ENCODE results near the gene GATAD2B.
"Not testable (repeated sequence)": the region's sequence is repeated elsewhere in the genome, so short reads cannot be mapped to it uniquely, and the experiment has no call there.

The GATAD2B gene

GRCh38 chr1:153778051-153778823 lies 144.5 kb downstream of the GATAD2B start:
- DNase-seq (ENCODE audit: low spot score), result no peak

- no peak for DNase-seq (ENCODE audit: low spot score)
Measured at GRCh38 chr1:153777648-153778047, 145.1 kb downstream of the GATAD2B start.

DNA sequence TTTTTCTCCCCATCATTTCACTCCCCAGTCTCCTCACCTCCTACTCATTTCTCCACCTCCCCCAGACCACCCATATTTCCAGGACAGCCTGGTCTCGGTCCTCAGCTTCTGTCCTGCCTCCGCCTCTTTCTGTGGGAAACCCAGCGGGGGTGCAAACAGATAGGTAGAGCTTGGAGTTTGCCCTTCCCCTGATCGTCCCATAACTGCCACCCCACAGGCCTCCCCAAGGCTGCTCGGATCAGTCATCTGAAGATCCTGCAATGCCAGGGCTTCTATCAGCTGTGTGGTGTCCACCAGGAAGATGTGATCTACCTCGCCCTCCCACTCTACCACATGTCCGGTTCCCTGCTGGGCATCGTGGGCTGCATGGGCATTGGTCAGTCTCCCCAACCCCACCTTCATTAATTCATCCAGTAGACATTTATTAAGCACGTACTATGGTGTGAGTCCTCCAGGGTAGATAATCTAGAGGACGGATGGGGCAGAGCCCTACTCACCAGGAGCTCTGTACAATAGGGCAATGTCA lies 145.9 kb downstream of the GATAD2B start:
- DNase-seq (ENCODE audit: low spot score), result no peak

DNA sequence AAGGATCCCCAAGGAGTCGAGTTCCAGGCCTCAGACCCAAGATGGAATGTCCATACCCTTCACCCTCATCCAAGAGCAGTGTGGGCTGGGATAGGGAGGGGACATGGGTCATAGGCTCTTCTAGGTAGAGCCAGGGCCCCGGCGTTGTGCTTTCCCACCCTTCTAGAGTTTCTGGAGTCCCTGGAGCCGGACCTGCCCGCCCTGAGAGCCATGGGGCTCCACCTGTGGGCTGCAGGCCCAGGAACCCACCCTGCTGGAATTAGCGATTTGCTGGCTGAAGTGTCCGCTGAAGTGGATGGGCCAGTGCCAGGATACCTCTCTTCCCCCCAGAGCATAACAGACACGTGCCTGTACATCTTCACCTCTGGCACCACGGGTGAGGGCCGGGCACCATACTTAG lies 146.4 kb downstream of the GATAD2B start:
- DNase-seq (ENCODE audit: low spot score), result no peak

GRCh38 chr1:153775458-153776327 lies 147.1 kb downstream of the GATAD2B start:
- DNase-seq (ENCODE audit: low spot score), result peak; percentile 40

DNA sequence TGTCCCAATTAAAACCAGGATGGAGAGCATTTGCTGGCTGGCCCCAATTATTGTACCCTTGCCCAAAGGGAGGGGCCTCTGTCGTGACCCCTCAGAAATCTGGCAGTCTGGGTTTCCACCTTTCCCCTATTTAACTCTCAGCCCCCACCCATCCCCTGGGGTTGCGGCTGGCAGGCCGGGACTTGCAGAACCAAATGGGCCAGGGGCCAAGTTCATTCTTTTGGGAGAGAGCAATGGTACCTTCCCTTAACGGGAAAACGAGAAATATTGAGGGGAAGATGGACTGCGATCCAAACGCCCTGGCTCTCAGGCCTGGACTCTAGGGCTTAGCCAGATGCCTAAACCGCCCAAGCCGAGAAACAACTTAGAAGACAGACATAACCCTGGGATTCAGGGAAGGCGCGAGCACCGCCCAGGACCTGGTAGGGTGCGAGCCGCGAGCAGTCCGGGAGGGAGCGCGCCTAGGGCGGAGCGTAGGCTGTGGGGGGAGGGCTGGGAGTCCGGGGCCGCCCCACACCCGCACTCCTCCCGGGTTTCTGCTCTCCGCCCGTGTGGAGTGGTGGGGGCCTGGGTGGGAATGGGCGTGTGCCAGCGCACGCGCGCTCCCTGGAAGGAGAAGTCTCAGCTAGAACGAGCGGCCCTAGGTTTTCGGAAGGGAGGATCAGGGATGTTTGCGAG lies 147.9 kb downstream of the GATAD2B start, which contains the start of gene SLC27A3:
Gene SLC27A3 (plus strand): TSS at position 628 of the 678 bp plus-strand sequence. CDS start 91 bp downstream, outside the sequence.
- peak; percentile 85 for DNase-seq (ENCODE audit: low spot score)

- no peak for DNase-seq (ENCODE audit: low spot score)
Measured at GRCh38 chr1:153774026-153774595, 148.7 kb downstream of the GATAD2B start.

DNA sequence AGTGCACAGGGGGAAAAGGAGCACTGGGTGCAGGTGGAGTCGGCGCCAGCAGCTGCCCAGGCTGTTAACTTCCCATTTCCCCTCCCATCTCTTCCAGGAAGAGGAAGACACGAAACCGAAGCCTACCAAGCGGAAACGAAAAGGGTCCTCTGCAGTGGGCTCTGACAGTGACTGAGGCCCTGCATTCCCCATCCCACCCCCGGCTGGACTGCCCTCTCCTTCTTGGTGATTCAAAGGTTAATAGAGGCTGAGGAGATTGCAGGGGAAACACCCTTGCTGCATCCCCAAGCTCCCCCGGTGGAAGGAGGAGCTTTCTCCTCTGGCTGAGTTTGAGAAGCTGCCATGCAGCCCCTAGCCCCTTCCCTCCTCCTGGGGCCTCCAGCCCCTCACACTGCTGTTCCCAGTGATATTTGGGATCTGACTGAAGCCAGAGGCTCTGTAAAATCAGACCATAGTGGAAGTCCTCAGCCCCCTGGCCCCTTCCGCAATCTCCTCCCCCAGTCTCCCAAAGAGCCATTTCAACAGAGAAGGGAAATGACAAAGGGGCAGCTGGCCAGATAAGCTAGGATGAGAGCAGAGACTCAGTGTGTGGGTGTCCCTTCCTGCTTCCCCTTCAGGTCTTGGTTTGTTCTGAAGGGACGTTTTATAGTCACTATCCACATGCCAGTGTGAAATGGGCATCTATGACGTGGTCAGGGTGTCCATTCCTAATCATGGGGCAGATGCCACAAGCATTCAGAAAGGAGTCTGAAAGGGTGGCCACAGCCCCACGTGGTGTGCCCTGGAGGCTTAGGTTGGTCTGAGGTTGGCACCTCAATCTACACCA lies 149.5 kb downstream of the GATAD2B start:
- no peak for DNase-seq (ENCODE audit: low spot score)

DNA sequence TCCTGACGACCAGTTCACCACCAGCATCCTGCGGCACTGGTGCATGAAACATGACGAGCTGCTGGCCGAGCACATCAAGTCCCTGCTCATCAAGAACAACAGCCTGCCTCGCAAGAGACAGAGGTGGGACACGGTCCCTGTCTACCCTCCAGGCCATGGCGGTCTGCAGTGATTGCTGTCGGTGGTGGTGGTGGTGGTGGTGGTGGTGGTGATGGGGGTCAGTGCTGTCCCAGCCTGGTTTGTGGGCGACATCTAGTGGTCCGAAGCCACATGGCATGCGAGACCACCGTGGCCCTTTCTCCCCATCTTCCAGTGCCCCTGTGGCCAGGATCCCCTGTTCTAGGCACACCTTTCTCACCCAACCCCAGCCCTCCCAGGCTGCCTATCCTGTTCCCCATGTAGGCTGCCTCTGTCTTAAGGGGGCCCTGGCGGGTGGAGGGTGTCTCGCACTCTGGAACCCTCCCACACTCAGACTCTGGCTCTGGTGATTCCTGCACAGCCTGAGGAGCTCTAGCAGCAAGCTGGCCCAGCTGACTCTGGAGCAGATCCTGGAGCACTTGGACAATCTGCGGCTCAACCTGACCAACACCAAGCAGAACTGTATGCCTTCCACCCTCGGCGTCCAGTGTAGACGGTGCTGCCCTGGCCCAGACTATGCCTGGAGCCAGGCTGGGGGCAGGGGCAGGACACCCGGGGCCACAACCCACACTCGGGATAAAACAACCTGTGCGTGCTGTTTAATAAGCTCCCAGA lies 150.8 kb downstream of the GATAD2B start:
- no peak for DNase-seq (ENCODE audit: low spot score)

DNA sequence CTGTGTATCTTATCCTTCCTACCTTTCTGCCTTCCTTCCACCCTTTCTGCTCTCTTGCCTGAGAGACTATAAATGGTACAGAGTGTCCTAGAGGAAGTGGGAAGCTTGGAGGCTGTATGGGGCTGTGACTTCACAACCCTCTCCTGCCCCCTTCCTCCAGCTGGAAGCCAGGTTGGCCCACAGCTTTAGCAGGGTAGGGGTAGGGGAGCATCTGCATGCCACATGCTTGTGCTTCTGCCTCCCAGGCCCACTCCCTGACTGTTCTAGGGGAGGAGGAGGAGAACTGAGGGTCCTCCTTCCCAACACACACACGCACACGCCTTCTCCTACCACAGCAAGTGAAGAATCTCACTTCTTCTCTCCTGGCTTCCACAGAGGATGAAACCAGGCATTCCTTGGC lies 151.5 kb downstream of the GATAD2B start:
- no peak for DNase-seq (ENCODE audit: low spot score)

DNA sequence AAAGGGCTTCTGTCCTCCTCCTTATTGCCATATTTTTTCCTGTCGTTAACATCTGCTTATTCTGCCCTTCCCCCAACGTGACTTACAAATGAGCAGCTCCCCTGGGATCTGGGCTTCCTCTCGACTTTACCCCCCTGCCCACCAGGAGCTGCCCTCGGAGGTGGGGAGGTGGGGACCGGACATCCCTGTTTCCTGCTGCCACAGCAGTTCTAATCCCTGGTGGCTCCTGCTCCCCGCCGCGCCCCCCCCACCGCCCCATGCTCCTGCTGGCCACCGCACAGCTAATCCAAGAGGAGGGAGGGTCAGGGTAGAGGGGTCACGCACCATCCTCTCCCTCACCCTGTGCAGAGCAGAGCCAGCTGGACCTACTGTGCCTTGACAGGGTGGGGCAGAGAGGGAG lies 152.0 kb downstream of the GATAD2B start:
- no peak for DNase-seq (ENCODE audit: low spot score)

DNA sequence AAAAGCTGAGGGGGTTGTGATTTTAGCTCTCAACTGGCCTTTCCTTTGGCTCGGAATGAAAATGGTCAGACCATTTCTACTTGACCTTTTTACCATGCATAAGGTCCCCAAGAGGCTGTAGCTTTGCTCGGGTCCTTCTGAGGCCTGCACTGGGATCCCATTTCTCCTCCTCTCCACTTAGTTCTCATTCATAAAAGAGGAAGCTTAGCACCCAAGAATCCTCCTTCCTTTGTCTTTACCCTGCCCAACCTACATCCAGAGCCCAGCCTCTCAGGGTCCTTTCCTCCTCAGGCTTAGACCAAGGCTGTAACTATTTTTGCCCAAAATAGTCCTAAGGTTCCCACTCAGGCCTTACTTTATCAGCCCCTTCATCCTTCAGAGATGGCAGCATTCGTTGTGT lies 153.6 kb downstream of the GATAD2B start:
- no peak for DNase-seq (ENCODE audit: low spot score)

GRCh38 chr1:153768316-153769181 lies 154.2 kb downstream of the GATAD2B start:
- no peak for DNase-seq (ENCODE audit: low spot score)

GRCh38 chr1:153767519-153767918 lies 155.3 kb downstream of the GATAD2B start:
- DNase-seq (ENCODE audit: low spot score), result no peak

DNA sequence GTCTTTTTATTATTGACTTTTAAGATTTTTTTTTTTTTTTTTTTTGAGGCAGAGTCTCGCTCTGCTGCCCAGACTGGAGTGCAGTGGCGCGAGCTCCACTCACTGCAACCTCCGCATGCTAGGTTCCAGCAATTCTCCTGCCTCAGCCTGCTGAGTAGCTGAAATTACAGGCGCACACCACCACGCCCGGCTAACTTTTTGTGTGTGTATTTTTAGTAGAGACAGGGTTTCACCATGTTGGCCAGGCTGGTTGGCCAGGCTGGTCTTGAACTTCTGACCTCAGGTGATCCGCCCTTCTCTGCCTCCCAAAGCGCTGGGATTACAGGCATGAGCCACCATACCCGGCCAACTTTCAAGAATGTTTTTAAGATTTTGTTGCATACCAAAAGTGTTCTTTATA lies 156.1 kb downstream of the GATAD2B start:
- DNase-seq (ENCODE audit: low spot score), result not testable (repeated sequence)

DNA sequence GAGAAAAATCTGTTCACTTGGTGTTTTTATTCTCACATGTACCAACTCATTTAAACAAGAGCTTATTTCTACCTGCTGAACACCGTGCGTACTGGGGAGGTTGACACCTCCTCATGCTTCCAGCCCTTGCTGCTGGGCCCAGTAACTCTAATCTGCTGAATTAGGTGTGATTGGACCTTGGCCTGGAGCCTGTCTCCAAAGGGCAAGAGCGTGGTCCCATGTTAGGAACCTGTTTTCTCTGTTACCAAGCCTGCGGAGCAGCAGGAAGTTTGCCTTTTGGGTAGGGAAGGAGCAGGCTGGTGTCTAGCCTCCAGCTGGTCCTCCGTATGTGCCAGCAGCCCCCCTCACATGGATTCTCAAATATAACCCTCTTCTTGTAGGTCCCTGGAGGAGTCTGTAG lies 158.5 kb downstream of the GATAD2B start:
- no peak for DNase-seq (ENCODE audit: low spot score)

DNA sequence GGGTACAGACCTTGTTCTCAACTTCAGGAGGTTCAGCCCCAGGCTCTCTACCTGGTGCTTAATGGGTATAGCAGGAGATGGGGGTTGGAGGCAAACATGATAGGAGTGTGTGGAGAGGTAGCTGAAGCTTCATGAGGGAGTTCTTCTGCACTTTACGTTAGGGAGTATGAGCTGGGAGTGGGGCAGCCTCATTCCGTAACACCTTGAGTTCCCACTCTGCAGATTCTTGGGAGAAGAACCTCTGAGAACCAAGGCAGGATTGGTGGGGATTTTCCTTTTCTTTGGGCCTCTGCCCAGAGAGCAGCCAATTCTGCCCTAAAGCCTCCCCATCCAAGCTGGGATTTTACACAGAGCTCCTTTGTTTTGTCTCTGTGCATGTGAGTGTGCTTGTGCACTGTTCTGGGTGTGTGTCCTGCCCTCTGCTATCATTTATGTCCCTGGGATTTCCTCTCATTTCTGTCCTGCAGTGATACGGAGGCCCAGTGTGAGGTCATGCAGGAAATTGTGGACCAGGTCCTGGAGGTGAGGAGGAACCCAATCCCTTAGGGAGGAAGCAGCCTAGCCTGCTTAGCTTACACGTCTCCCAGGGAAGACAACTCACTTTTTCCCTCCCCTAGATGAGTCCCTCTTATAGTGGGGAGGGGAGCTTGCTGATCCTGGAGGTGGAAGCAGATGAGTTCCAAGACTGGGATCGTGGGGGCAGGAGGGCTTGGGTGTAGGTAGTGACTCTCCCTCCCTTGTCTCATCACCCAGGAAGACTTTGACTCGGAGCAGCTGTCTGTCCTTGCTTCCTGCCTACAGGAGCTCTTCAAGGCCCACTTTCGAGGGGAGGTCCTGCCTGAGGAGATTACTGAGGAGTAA lies 159.2 kb downstream of the GATAD2B start:
- no peak for DNase-seq (ENCODE audit: low spot score)

DNA sequence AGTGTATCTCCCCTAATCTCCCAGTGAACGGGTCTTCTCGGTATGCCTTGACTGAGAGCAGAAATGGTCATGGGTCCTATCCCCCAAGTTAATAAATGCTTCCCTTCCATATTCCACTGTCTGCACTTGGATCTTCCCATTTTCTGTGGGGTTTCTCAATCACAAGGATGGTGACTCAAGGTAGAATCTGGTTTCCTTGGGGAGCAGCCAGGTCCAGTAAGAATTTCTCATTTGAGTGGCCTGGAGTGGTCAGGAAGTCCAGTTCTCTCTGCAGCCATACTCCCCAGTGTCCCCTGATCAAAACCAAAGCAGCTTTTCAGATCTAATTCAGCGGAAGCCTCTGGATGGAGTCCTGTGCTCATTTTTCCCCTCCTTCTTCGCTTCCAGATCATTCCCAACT lies 162.3 kb downstream of the GATAD2B start:
- peak; percentile 73 for DNase-seq (ENCODE audit: low spot score)
